Measurements from ENCODE around the gene MMP24OS.

DNA sequence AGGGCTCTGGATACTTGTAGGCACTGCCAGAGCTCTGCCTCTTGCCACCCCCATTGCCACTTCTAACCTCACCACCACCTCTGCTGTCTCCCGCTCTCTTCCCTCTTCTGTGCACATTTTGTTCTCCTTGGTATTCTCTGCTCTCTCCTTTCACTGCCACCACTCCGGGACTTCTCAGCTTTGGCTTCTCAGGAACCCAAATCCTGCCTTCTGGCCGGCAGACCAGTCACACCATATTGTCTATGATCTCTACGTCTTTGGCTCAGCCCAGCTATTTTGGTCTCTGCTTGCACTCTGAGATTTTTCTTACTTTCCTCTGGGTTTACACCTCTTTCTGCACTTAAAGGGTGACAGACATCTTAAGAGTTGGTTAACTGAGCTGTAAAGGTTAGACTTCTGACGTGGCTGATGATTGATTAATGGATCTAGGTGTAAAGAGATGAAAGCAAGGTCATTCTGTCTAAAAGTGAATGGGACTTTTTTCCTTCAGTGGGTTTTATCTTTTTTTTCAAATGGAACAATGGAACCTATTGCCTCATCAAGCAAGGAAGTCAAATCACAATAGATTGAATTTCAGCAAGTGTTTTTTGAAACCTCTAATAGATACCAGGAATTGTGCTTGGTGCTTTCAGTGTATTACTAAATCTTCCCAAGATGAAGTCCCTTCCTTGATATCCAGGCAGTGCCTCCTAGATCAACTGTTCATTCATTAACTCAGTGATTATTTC, 37.7 kb downstream of the MMP24OS start:
- TF ChIP-seq CTCF (IDR thresholded peaks at IDR 0.05; ENCODE audit: extremely low read depth in 1 of 2, insufficient read depth in 1 of 2, low read depth in 1 of 2, low read length in 2 of 2), result no peak
- no peak for TF ChIP-seq EZH2 (IDR thresholded peaks at IDR 0.05; ENCODE audit: borderline replicate concordance, low read depth, low read length, severe bottlenecking)
- no peak for TF ChIP-seq POLR2A (IDR thresholded peaks at IDR 0.05; ENCODE audit: low read depth, low read length)
- TF ChIP-seq GATA2 (IDR thresholded peaks at IDR 0.05; ENCODE audit: insufficient read depth, insufficient read length, low read depth, low read length), result no peak
